ENCODE measurements around the gene RFX8.

RFX8 gene

DNA sequence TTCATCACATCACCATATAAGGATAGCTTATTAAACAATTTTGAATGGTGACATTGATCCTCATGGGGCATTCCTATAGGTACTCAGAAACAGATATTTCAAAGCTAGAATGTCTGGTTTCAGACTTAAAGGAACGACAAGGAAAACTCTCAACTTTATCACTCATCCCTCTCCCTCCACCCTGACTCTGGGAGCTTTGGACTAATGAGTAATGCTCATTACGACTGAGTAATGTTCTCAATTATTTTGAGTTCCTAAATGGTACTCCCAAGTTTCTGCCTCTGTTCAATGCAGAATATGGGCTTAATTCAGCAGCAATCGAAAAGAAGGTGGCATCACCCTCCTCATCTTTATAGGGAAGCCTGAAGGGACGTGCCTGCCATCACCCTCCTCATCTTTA lies 43.4 kb downstream of the RFX8 start:
- no peak for DNase-seq (ENCODE audit: low read depth)
- TF ChIP-seq CTCF (IDR thresholded peaks at IDR 0.05; ENCODE audit: low read depth, low read length, missing control alignments) = no peak
- no peak overlapping the region for H3K4me3 ChIP-seq (ENCODE audit: low read depth, low read length)

DNA sequence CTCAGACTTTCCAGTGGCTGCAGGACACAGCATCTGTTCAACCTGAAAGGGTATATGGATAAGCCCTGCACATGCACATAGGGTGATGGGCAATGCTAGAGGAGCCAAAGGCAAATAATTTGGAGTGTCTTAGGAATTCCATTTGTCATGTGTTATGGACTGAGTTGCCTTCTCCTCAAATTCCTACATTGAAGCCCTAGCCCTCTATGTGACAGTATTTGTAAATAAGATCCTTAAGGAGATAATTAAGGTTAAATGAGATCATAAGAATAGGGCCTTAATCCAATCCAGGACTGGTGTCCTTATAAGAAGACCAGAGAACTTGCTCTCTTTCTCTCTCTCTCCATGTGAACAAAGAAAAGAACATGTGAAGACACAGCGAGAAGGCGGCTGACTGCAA lies 44.8 kb downstream of the RFX8 start:
- TF ChIP-seq CTCF (IDR thresholded peaks at IDR 0.05; ENCODE audit: low read depth, low read length, missing control alignments) = no peak
- no peak overlapping the region for H3K4me3 ChIP-seq (ENCODE audit: low read depth, low read length)
- no peak for DNase-seq (ENCODE audit: low read depth)

- no peak for TF ChIP-seq CTCF (IDR thresholded peaks at IDR 0.05; ENCODE audit: low read depth, low read length, missing control alignments)
Observed at GRCh38 chr2:101429453-101429852, 45.5 kb downstream of the RFX8 start.

DNA sequence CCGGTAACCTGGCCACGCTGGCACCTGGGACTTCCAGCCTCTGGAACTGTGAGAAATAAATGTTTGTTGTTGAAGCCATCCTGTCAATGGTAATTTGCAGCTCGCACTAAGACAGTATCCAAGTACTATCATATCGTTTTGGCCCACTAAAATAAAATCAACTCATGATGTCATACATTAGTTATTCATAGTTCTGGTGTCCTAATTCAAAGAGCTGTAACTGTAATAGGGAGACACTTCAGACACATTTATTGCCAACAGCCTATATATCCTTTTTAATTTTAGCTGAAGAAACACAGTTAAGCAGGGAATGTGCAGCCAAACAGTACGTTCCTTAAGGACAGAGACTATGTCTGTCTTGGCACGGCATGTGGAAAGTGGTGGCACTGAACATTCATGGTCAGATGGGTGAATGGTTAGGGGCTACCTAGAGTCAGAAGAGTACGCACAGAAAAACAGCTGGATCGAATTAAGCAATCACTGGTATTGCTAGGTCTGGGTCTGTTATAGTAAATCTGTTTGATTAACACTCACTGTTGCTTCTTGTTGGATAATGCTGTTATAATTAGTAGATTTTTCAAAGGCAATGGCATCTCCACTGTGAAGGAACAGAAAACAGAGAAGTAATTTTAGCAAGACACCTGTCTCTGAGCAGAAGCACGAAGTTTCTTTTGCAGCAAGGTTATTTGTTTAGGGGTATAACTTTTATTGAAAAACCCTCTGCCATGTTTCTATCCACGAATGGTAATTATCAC lies 46.3 kb downstream of the RFX8 start:
- DNase-seq (ENCODE audit: low read depth) = no peak
- no peak overlapping the region for H3K4me3 ChIP-seq (ENCODE audit: low read depth, low read length)
- no peak for TF ChIP-seq CTCF (IDR thresholded peaks at IDR 0.05; ENCODE audit: low read depth, low read length, missing control alignments)

More at GRCh38 chr2:101429453-101429852, 45.5 kb downstream of the RFX8 start:
- no peak for DNase-seq (ENCODE audit: low read depth)
- H3K4me3 ChIP-seq (ENCODE audit: low read depth, low read length) = no peak overlapping the region

GRCh38 chr2:101427743-101428142 lies 47.2 kb downstream of the RFX8 start:
- DNase-seq (ENCODE audit: low read depth) = no peak
- H3K4me3 ChIP-seq (ENCODE audit: low read depth, low read length) = no peak overlapping the region
- no peak for TF ChIP-seq CTCF (IDR thresholded peaks at IDR 0.05; ENCODE audit: low read depth, low read length, missing control alignments)

- DNase-seq (ENCODE audit: low read depth) = no peak
- no peak overlapping the region for H3K4me3 ChIP-seq (ENCODE audit: low read depth, low read length)
- TF ChIP-seq CTCF (IDR thresholded peaks at IDR 0.05; ENCODE audit: low read depth, low read length, missing control alignments) = no peak
Observed at GRCh38 chr2:101427240-101427639, 47.7 kb downstream of the RFX8 start.

- no peak overlapping the region for H3K4me3 ChIP-seq (ENCODE audit: low read depth, low read length)
- no peak for DNase-seq (ENCODE audit: low read depth)
- no peak for TF ChIP-seq CTCF (IDR thresholded peaks at IDR 0.05; ENCODE audit: low read depth, low read length, missing control alignments)
Observed at GRCh38 chr2:101426822-101427221, 48.1 kb downstream of the RFX8 start.
